ENCODE results near the gene GRIP1. TPM values are rescaled to one million over a fixed set of nuclear protein-coding genes. Genes with fewer than 3 reads are reported as not detected.

The GRIP1 gene
- total RNA-seq, 1 experiment from 2014 or later: 22.5 TPM

DNA sequence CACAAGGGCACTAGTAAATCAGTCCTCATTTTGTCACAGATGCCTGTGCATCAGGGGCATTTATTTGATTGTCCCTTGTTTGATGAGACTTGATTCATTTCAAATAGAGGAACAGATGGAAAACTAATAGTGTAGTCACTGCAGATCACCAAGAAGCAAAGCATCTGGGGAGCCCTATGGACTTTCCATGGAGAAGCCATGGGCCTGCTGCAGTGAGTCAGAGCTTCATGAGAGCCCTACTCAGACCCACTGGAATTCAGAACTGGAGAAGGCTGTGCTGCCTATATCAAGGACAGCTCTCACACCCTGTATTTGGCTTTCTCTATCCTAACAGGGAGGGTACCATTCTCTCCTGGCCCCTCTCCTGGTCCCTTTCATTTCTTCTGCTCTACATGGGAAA is 126.2 kb downstream of the GRIP1 start:
- no peak for TF ChIP-seq NR1H2 (CRISPR knock-in tag; IDR thresholded peaks at IDR 0.05)
- TF ChIP-seq, protein P1, sequence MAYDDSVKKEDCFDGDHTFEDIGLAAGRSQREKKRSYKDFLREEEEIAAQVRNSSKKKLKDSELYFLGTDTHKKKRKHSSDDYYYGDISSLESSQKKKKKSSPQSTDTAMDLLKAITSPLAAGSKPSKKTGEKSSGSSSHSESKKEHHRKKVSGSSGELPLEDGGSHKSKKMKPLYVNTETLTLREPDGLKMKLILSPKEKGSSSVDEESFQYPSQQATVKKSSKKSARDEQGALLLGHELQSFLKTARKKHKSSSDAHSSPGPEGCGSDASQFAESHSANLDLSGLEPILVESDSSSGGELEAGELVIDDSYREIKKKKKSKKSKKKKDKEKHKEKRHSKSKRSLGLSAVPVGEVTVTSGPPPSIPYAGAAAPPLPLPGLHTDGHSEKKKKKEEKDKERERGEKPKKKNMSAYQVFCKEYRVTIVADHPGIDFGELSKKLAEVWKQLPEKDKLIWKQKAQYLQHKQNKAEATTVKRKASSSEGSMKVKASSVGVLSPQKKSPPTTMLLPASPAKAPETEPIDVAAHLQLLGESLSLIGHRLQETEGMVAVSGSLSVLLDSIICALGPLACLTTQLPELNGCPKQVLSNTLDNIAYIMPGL (CRISPR knock-in tag; IDR thresholded peaks at IDR 0.05): no peak
- TF ChIP-seq CREM (CRISPR knock-in tag; IDR thresholded peaks at IDR 0.05): no peak
- TF ChIP-seq ESRRA (CRISPR knock-in tag; IDR thresholded peaks at IDR 0.05; ENCODE audit: borderline replicate concordance): no peak
- TF ChIP-seq, protein P2, sequence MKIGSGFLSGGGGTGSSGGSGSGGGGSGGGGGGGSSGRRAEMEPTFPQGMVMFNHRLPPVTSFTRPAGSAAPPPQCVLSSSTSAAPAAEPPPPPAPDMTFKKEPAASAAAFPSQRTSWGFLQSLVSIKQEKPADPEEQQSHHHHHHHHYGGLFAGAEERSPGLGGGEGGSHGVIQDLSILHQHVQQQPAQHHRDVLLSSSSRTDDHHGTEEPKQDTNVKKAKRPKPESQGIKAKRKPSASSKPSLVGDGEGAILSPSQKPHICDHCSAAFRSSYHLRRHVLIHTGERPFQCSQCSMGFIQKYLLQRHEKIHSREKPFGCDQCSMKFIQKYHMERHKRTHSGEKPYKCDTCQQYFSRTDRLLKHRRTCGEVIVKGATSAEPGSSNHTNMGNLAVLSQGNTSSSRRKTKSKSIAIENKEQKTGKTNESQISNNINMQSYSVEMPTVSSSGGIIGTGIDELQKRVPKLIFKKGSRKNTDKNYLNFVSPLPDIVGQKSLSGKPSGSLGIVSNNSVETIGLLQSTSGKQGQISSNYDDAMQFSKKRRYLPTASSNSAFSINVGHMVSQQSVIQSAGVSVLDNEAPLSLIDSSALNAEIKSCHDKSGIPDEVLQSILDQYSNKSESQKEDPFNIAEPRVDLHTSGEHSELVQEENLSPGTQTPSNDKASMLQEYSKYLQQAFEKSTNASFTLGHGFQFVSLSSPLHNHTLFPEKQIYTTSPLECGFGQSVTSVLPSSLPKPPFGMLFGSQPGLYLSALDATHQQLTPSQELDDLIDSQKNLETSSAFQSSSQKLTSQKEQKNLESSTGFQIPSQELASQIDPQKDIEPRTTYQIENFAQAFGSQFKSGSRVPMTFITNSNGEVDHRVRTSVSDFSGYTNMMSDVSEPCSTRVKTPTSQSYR (CRISPR knock-in tag; IDR thresholded peaks at IDR 0.05): no peak
- TF ChIP-seq, protein P3, sequence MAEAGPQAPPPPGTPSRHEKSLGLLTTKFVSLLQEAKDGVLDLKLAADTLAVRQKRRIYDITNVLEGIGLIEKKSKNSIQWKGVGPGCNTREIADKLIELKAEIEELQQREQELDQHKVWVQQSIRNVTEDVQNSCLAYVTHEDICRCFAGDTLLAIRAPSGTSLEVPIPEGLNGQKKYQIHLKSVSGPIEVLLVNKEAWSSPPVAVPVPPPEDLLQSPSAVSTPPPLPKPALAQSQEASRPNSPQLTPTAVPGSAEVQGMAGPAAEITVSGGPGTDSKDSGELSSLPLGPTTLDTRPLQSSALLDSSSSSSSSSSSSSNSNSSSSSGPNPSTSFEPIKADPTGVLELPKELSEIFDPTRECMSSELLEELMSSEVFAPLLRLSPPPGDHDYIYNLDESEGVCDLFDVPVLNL (CRISPR knock-in tag; IDR thresholded peaks at IDR 0.05; ENCODE audit: borderline replicate concordance, low read depth): no peak
- TF ChIP-seq, protein P4, sequence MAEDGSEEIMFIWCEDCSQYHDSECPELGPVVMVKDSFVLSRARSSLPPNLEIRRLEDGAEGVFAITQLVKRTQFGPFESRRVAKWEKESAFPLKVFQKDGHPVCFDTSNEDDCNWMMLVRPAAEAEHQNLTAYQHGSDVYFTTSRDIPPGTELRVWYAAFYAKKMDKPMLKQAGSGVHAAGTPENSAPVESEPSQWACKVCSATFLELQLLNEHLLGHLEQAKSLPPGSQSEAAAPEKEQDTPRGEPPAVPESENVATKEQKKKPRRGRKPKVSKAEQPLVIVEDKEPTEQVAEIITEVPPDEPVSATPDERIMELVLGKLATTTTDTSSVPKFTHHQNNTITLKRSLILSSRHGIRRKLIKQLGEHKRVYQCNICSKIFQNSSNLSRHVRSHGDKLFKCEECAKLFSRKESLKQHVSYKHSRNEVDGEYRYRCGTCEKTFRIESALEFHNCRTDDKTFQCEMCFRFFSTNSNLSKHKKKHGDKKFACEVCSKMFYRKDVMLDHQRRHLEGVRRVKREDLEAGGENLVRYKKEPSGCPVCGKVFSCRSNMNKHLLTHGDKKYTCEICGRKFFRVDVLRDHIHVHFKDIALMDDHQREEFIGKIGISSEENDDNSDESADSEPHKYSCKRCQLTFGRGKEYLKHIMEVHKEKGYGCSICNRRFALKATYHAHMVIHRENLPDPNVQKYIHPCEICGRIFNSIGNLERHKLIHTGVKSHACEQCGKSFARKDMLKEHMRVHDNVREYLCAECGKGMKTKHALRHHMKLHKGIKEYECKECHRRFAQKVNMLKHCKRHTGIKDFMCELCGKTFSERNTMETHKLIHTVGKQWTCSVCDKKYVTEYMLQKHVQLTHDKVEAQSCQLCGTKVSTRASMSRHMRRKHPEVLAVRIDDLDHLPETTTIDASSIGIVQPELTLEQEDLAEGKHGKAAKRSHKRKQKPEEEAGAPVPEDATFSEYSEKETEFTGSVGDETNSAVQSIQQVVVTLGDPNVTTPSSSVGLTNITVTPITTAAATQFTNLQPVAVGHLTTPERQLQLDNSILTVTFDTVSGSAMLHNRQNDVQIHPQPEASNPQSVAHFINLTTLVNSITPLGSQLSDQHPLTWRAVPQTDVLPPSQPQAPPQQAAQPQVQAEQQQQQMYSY (CRISPR knock-in tag; IDR thresholded peaks at IDR 0.05): no peak
- no peak for TF ChIP-seq ZNF317 (CRISPR knock-in tag; IDR thresholded peaks at IDR 0.05; ENCODE audit: borderline replicate concordance, low read depth)
- TF ChIP-seq ZNF121 (CRISPR knock-in tag; IDR thresholded peaks at IDR 0.05): no peak
- no peak for TF ChIP-seq ZBTB21 (CRISPR knock-in tag; IDR thresholded peaks at IDR 0.05; ENCODE audit: borderline replicate concordance)
- no peak for TF ChIP-seq FOXJ3 (CRISPR knock-in tag; IDR thresholded peaks at IDR 0.05; ENCODE audit: borderline replicate concordance)
- ATAC-seq (no peak), DNase-seq (ENCODE audit: low spot score) (no peak)
- Mint-ChIP-seq H3K27me3 (ENCODE audit: low read depth) (no peaks in the 10 kb centered on the region), H3K36me3 (no peaks in the 10 kb centered on the region; the same call in 1 of the 2 replicates), H3K27ac (no peak overlapping the region), H3K4me1 (peaks cover 10% of the 10 kb centered on the region), H3K9me3 (peaks cover 18% of the 10 kb centered on the region), H3K4me3 (no peak overlapping the region)
- CTCF ChIA-PET: no interaction called here
- POLR2A ChIA-PET: no interaction called here

DNA sequence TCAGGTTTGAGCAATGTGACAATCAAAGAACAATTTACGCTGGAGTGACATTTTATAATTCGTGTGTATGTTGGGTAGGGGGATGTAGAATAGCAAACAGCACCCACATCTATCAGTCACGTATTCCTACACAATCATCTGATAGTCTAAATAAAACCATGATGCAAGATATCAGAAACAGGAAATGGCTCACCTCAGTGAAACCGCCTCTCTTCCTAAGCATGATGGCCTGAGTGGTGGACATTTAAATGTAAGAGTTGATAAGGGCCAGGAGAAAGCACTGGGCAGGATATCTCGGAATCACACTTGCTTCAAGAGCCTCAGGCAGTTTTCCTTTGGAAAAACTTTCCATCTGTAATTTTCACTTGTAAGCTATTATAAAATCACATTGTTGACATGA is 128.2 kb downstream of the GRIP1 start:
- Mint-ChIP-seq H3K36me3 (no peaks in the 10 kb centered on the region; the same call in 1 of the 2 replicates), H3K9me3 (peaks cover 7% of the 10 kb centered on the region), H3K27me3 (ENCODE audit: low read depth) (no peaks in the 10 kb centered on the region), H3K4me3 (no peak overlapping the region), H3K4me1 (peaks cover 8% of the 10 kb centered on the region), H3K27ac (no peak overlapping the region)
- CTCF ChIA-PET: interaction anchor here (0.7 kb wide), 1 partner anchor 224 kb away, joined by 4 read pairs; no protein-coding TSS in a partner anchor
- POLR2A ChIA-PET: interaction anchor here (0.6 kb wide), 1 partner anchor 196 kb away, joined by 3 read pairs; no protein-coding TSS in a partner anchor
- no peak for DNase-seq (ENCODE audit: low spot score)
- ATAC-seq: no peak
- TF ChIP-seq ELF4 (CRISPR knock-in tag; IDR thresholded peaks at IDR 0.05; ENCODE audit: low read depth) (no peak), MYBL2 (CRISPR knock-in tag; IDR thresholded peaks at IDR 0.05) (no peak), ZNF423 (CRISPR knock-in tag; IDR thresholded peaks at IDR 0.05) (no peak), ATF1 (CRISPR knock-in tag; IDR thresholded peaks at IDR 0.05) (no peak), ETV6 (CRISPR knock-in tag; IDR thresholded peaks at IDR 0.05) (no peak), TCF7 (CRISPR knock-in tag; IDR thresholded peaks at IDR 0.05; ENCODE audit: low read depth) (no peak)
- TF ChIP-seq, protein P2 (CRISPR knock-in tag; IDR thresholded peaks at IDR 0.05): no peak
- TF ChIP-seq, protein P5, sequence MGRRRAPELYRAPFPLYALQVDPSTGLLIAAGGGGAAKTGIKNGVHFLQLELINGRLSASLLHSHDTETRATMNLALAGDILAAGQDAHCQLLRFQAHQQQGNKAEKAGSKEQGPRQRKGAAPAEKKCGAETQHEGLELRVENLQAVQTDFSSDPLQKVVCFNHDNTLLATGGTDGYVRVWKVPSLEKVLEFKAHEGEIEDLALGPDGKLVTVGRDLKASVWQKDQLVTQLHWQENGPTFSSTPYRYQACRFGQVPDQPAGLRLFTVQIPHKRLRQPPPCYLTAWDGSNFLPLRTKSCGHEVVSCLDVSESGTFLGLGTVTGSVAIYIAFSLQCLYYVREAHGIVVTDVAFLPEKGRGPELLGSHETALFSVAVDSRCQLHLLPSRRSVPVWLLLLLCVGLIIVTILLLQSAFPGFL (CRISPR knock-in tag; IDR thresholded peaks at IDR 0.05; ENCODE audit: borderline replicate concordance): no peak
- TF ChIP-seq, protein P6, sequence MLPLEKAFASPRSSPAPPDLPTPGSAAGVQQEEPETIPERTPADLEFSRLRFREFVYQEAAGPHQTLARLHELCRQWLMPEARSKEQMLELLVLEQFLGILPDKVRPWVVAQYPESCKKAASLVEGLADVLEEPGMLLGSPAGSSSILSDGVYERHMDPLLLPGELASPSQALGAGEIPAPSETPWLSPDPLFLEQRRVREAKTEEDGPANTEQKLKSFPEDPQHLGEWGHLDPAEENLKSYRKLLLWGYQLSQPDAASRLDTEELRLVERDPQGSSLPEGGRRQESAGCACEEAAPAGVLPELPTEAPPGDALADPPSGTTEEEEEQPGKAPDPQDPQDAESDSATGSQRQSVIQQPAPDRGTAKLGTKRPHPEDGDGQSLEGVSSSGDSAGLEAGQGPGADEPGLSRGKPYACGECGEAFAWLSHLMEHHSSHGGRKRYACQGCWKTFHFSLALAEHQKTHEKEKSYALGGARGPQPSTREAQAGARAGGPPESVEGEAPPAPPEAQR (CRISPR knock-in tag; IDR thresholded peaks at IDR 0.05): no peak

All from WTC11 (cell line).